ENCODE data around the gene LONRF2. TPM values are rescaled to one million over a fixed set of nuclear protein-coding genes. Genes with fewer than 3 reads are reported as not detected.
"Not testable (repeated sequence)": the region's sequence is repeated elsewhere in the genome, so short reads cannot be mapped to it uniquely, and the experiment has no call there.

LONRF2 gene
- total and polyA plus RNA-seq, 2 donors from 2014 or later = 1.1 to 6.3 TPM

DNA sequence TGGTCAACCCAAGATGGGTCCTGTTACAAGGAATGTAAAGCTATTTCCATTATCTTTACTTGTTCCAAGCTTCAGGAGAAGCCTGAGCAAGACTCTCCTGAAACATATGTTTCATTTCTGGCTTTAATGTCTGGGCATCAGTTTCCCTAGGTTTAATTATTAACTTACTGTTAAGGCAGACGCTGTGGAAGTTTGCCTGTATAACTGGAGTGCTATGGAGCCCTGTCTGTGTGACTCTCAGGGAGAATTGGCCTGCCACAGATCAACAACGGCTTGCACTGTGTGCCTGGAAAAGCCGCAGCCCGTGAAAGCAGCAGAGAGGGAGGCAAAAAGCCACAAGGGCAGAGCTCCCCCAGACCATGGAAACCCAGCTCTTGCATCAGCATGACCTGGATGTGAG is 22.1 kb upstream of the LONRF2 start:
- no peak for DNase-seq
- intact Hi-C loops (cut with DNase I) = no loop called here
- TF ChIP-seq, protein P1, sequence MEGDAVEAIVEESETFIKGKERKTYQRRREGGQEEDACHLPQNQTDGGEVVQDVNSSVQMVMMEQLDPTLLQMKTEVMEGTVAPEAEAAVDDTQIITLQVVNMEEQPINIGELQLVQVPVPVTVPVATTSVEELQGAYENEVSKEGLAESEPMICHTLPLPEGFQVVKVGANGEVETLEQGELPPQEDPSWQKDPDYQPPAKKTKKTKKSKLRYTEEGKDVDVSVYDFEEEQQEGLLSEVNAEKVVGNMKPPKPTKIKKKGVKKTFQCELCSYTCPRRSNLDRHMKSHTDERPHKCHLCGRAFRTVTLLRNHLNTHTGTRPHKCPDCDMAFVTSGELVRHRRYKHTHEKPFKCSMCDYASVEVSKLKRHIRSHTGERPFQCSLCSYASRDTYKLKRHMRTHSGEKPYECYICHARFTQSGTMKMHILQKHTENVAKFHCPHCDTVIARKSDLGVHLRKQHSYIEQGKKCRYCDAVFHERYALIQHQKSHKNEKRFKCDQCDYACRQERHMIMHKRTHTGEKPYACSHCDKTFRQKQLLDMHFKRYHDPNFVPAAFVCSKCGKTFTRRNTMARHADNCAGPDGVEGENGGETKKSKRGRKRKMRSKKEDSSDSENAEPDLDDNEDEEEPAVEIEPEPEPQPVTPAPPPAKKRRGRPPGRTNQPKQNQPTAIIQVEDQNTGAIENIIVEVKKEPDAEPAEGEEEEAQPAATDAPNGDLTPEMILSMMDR (IDR thresholded peaks at IDR 0.05; ENCODE audit: borderline replicate concordance, extremely low read depth, insufficient read depth) = no peak
- Histone ChIP-seq H3K36me3 (ENCODE audit: control insufficient read depth in 2 of 3, insufficient read depth in 3 of 3, low read length in 3 of 3) (no peaks in the 10 kb centered on the region), H3K4me3 (ENCODE audit: low read length in 3 of 3) (no peak overlapping the region), H3K9me3 (ENCODE audit: control insufficient read depth in 2 of 3, insufficient read depth in 1 of 3, low read length in 3 of 3) (no peaks in the 10 kb centered on the region), H3K27ac (ENCODE audit: low read depth in 2 of 2, low read length in 2 of 2) (no peak overlapping the region), H3K9ac (ENCODE audit: low read length in 3 of 3) (no peak overlapping the region), H3K27me3 (ENCODE audit: control insufficient read depth, insufficient read depth, low read length) (no peaks in the 10 kb centered on the region), H3K4me1 (ENCODE audit: control insufficient read depth in 2 of 3, insufficient read depth in 2 of 3, low read depth in 1 of 3, low read length in 3 of 3) (no peaks in the 10 kb centered on the region)
- FAIRE-seq = no peak

DNA sequence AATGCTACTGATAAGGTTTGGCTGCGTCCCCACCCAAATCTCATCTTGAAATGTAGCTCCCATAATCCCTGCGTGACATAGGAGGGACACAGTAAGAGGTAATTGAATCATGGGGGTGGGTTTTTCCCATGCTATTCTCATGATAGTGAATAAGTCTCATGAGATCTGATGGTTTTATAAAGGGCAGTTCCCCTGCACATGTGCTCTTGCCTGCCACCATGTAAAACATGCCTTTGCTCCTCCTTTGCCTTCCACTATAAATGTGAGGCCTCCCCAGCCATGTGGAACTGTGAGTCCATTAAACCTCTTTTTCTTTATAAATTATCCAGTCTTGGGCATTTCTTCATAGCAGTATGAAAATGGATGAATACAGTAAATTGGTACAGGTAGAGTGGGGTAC is 20.2 kb upstream of the LONRF2 start:
- DNase-seq; H3K4me3 ChIP-seq (ENCODE audit: low read length in 3 of 3); H3K27me3 ChIP-seq (ENCODE audit: control insufficient read depth, insufficient read depth, low read length); H3K9ac ChIP-seq (ENCODE audit: low read length in 3 of 3); H3K4me1 ChIP-seq (ENCODE audit: control insufficient read depth in 2 of 3, insufficient read depth in 2 of 3, low read depth in 1 of 3, low read length in 3 of 3); H3K27ac ChIP-seq (ENCODE audit: low read depth in 2 of 2, low read length in 2 of 2); FAIRE-seq; H3K36me3 ChIP-seq (ENCODE audit: control insufficient read depth in 2 of 3, insufficient read depth in 3 of 3, low read length in 3 of 3); intact Hi-C loops (cut with DNase I); H3K9me3 ChIP-seq (ENCODE audit: control insufficient read depth in 2 of 3, insufficient read depth in 1 of 3, low read length in 3 of 3): not testable (repeated sequence)

- TF ChIP-seq, protein P1 (IDR thresholded peaks at IDR 0.05; ENCODE audit: borderline replicate concordance, extremely low read depth, insufficient read depth) = no peak
- no peaks in the 10 kb centered on the region for H3K36me3 ChIP-seq (ENCODE audit: control insufficient read depth in 2 of 3, insufficient read depth in 3 of 3, low read length in 3 of 3)
- H3K27me3 ChIP-seq (ENCODE audit: control insufficient read depth, insufficient read depth, low read length) = no peaks in the 10 kb centered on the region
- H3K27ac ChIP-seq (ENCODE audit: low read depth in 2 of 2, low read length in 2 of 2) = no peak overlapping the region
- H3K4me1 ChIP-seq (ENCODE audit: control insufficient read depth in 2 of 3, insufficient read depth in 2 of 3, low read depth in 1 of 3, low read length in 3 of 3) = no peaks in the 10 kb centered on the region
- H3K9me3 ChIP-seq (ENCODE audit: control insufficient read depth in 2 of 3, insufficient read depth in 1 of 3, low read length in 3 of 3) = no peaks in the 10 kb centered on the region
- intact Hi-C loops (cut with DNase I) = no loop called here
- no peak overlapping the region for H3K9ac ChIP-seq (ENCODE audit: low read length in 3 of 3)
- FAIRE-seq (no peak), DNase-seq (no peak)
- no peak overlapping the region for H3K4me3 ChIP-seq (ENCODE audit: low read length in 3 of 3)
These were observed 17.5 kb upstream of the LONRF2 start for GRCh38 chr2:100339823-100340222.

GRCh38 chr2:100334929-100335328 is 12.6 kb upstream of the LONRF2 start:
- no peaks in the 10 kb centered on the region for H3K36me3 ChIP-seq (ENCODE audit: control insufficient read depth in 2 of 3, insufficient read depth in 3 of 3, low read length in 3 of 3)
- TF ChIP-seq, protein P1 (IDR thresholded peaks at IDR 0.05; ENCODE audit: borderline replicate concordance, extremely low read depth, insufficient read depth) = no peak
- no peak overlapping the region for H3K9ac ChIP-seq (ENCODE audit: low read length in 3 of 3)
- no peak overlapping the region for H3K4me3 ChIP-seq (ENCODE audit: low read length in 3 of 3)
- no peaks in the 10 kb centered on the region for H3K4me1 ChIP-seq (ENCODE audit: control insufficient read depth in 2 of 3, insufficient read depth in 2 of 3, low read depth in 1 of 3, low read length in 3 of 3)
- no peak for DNase-seq
- H3K27ac ChIP-seq (ENCODE audit: low read depth in 2 of 2, low read length in 2 of 2) = no peak overlapping the region
- FAIRE-seq = no peak
- H3K27me3 ChIP-seq (ENCODE audit: control insufficient read depth, insufficient read depth, low read length) = no peaks in the 10 kb centered on the region
- H3K9me3 ChIP-seq (ENCODE audit: control insufficient read depth in 2 of 3, insufficient read depth in 1 of 3, low read length in 3 of 3) = no peaks in the 10 kb centered on the region
- intact Hi-C loops (cut with DNase I) = no loop called here

Measured in kidney (tissue), 14 donors.